ENCODE measurements around the gene CARD10.

- TF ChIP-seq CTCF (IDR thresholded peaks at IDR 0.05; ENCODE audit: control extremely low read depth in 1 of 3, insufficient read depth in 1 of 3, low read depth in 1 of 3, low read length in 3 of 3) (no peak), TAF1 (IDR thresholded peaks at IDR 0.05; ENCODE audit: low read depth, low read length) (no peak), HDAC2 (IDR thresholded peaks at IDR 0.05; ENCODE audit: borderline replicate concordance in 1 of 2, low read depth in 2 of 2, low read length in 2 of 2) (no peak), EZH2 (IDR thresholded peaks at IDR 0.05; ENCODE audit: low read depth, low read length, severe bottlenecking) (no peak), JUND (IDR thresholded peaks at IDR 0.05; ENCODE audit: low read length) (no peak), CREB1 (IDR thresholded peaks at IDR 0.05) (no peak), POLR2AphosphoS5 (IDR thresholded peaks at IDR 0.05; ENCODE audit: low read depth, low read length) (no peak), POLR2A (IDR thresholded peaks at IDR 0.05; ENCODE audit: control extremely low read depth in 1 of 2, low read depth in 2 of 2, low read length in 2 of 2) (no peak), SP1 (IDR thresholded peaks at IDR 0.05; ENCODE audit: low read depth, low read length) (no peak), TCF12 (IDR thresholded peaks at IDR 0.05; ENCODE audit: low read depth, low read length) (no peak), JUN (IDR thresholded peaks at IDR 0.05; ENCODE audit: low read depth, low read length) (no peak)
- TF ChIP-seq, protein P1, sequence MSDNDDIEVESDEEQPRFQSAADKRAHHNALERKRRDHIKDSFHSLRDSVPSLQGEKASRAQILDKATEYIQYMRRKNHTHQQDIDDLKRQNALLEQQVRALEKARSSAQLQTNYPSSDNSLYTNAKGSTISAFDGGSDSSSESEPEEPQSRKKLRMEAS (IDR thresholded peaks at IDR 0.05): no peak
Observed at GRCh38 chr22:37464181-37464580, 55.0 kb downstream of the CARD10 start.
